ENCODE results near the gene FSTL5. TPM values are rescaled to one million over a fixed set of nuclear protein-coding genes. Genes with fewer than 3 reads are reported as not detected.

Gene FSTL5
- total RNA-seq, 1 donor from 2014 or later = not detected

GRCh38 chr4:161714022-161714751 is 449.6 kb downstream of the FSTL5 start:
- DNase-seq (ENCODE audit: low read depth in 2 of 2) = peak in 1 of 2 donors; percentile 70

DNA sequence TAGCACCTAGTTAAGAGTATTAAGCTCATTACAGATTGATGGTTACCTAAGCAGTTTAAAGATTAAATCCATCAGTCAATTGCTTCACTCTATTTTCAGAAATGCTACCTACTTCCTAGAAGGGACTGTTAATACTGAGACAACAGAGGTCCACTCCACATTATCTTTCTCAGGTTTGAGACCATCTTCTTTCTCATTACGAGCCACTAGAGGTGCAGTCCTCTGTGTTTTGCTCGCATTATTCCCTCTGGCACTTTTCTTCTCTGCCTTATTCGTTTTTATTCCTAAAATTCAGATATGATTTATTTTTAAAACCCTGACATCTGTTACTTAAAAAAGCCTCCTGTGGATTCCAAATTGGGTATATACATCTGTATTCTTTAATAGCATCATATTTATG is 459.1 kb downstream of the FSTL5 start:
- no peak for DNase-seq (ENCODE audit: low read depth in 2 of 2)

DNA sequence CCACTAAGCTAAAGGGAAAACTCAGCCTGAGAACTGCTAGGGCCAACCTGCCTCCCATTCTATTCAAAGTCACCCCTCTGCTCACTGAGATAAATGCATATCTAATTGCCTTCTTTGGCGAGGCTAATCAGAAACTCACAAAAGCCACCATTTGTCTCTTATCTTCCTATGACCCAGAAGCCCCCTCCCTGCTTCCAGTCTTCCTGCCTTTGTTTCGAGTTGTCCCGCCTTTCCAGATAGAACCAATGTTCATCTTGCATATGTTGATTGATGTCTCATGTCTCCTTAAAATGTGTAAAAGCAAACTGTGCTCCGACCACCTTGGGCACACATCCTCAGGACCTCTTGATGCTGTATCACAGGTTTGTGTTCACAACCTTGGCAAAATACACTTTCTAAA is 459.8 kb downstream of the FSTL5 start:
- no peak for DNase-seq (ENCODE audit: low read depth in 2 of 2)

GRCh38 chr4:161702287-161702686 is 461.5 kb downstream of the FSTL5 start:
- DNase-seq (ENCODE audit: low read depth in 2 of 2) = no peak

GRCh38 chr4:161696944-161697343 is 466.9 kb downstream of the FSTL5 start:
- DNase-seq (ENCODE audit: low read depth in 2 of 2) = peak in 1 of 2 donors; percentile 50

- DNase-seq (ENCODE audit: low read depth in 2 of 2) = peak in 1 of 2 donors; percentile 46
Measured at GRCh38 chr4:161680146-161680545, 483.7 kb downstream of the FSTL5 start.

GRCh38 chr4:161664740-161665139 is 499.1 kb downstream of the FSTL5 start:
- DNase-seq (ENCODE audit: low read depth in 2 of 2) = no peak

DNA sequence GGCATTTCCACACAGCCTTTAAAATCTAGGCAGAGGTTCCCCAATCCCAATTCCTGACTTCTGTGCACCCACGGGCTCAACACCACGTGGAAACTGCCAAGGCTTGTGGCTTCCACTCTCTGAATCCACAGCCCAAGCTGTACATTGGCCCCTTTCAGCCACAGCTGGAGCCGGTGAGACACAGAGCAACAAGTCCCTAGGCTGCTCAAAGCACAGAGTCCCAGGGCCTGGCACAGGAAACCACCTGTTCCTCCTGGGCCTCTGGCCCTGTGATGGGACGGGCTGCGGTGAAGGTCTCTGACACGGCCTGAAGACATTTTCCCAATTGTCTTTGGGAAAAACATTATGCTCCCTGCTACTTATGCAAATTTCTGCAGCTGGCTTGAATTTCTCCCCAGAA is 500.0 kb downstream of the FSTL5 start:
- no peak for DNase-seq (ENCODE audit: low read depth in 2 of 2)

DNA sequence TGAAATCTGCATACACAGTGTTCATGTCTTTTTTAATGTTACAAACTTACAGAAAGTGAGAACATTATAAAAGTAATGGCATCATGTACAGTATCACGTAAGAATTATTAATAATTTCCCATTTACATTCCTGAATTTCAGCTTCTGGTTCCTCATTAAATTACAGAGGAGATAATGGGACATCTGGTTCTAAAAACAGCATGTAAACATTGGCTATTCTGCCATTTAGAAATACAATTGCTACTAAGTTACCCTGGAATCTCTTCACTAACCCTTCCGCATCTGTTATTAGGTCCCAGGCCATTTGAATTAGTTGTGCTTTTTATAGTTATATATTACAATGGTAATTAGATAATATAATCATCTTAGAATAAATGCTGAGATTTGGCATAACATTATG is 505.1 kb downstream of the FSTL5 start:
- no peak for DNase-seq (ENCODE audit: low read depth in 2 of 2)

DNA sequence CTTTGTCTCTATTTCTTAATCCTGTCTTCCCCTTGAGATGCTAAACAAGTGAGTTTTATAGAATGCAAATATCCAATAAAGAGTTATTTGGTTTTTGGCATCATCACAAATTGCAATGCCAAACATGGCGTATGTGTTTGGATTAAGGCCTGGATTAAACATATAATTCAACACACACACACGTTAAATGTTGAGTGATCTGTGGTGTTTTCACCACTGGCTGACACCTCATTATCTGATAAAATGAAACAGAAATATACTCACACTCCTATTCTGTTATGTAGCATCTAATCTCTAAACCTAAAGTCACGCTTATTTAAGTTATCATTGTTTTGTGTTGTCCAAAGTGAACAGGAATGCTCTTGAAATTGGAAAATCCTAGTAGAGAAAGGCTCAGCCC is 506.2 kb downstream of the FSTL5 start:
- no peak for DNase-seq (ENCODE audit: low read depth in 2 of 2)

DNA sequence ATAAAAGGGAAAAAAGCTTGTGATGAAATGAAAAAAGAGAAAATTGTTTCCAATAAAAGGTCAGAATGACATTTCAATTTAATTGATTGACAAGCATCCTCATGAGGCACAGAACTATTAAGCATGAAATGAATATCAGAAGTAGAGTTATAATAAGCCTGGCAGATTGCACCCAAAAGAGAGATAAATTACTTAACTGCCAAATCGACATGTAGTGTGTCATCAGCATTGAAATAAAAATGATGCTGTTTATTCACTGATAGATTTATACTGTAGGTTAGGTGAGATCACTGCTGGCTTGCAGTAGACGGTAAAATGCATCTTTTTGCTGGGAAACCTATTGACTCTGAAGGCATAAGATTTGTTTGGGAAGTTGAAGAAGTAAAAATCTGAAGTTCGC is 507.2 kb downstream of the FSTL5 start:
- DNase-seq (ENCODE audit: low read depth in 2 of 2) = no peak

GRCh38 chr4:161655148-161655547 is 508.7 kb downstream of the FSTL5 start:
- no peak for DNase-seq (ENCODE audit: low read depth in 2 of 2)

DNA sequence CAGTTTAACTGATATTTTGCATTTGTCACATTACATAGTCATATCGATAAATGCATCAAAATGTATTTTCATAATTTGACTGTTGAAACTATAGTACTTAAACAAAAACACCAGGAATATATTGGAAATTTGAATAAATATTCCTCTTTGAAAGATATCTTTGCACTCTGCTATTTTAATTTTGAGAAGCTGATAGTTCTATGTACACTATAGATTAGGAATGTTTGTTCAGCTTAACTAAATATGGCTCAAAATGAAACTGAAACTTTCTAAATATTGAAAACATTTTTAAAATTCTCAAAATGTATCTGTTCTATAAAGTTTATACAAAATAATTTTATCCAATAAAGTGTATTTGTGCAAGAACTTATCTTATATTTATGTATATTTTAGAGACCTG is 510.1 kb downstream of the FSTL5 start:
- DNase-seq (ENCODE audit: low read depth in 2 of 2) = no peak

GRCh38 chr4:161651586-161651985 is 512.2 kb downstream of the FSTL5 start:
- DNase-seq (ENCODE audit: low read depth in 2 of 2) = no peak

- no peak for DNase-seq (ENCODE audit: low read depth in 2 of 2)
Measured at GRCh38 chr4:161650812-161651211, 513.0 kb downstream of the FSTL5 start.

DNA sequence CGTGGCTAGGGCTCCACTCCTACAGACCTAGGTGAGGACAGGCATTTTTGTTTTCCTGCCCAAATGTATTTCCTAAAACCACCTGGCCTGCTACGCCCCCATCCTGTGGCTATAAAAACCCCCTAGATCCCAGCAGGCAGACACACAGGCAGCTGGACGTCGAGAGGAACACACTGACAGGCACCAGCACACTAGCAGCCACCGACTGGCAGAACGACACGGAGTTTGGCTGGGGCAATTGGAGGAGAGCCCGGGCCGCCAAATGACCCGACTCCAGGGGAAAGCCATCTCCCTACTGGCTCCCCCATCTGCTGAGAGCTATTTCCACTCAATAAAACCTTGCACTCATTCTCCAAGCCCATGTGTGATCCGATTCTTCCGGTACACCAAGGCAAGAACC is 516.0 kb downstream of the FSTL5 start:
- no peak for DNase-seq (ENCODE audit: low read depth in 2 of 2)

DNA sequence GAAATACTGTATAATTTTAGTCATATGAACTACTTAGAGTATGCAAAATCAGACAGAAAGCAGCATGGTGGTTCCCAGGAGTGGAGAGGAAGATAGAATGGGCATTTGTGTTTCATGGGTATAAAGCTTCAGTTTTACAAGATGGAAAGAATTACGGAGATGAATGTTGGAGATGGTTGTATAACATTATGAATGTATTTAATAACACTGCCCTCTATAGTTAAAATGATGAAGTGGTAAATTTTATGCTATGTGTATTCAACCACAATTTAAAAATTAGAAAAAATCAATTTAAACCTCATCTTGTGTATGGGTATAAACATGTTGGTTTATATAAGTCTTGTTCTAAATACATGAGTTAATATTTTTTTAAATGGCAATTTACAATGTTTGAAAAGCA is 521.1 kb downstream of the FSTL5 start:
- peak in 1 of 2 donors; percentile 29 for DNase-seq (ENCODE audit: low read depth in 2 of 2)

GRCh38 chr4:161629694-161630441 is 533.9 kb downstream of the FSTL5 start:
- peak in 1 of 2 donors; percentile 4 for DNase-seq (ENCODE audit: low read depth in 2 of 2)

DNA sequence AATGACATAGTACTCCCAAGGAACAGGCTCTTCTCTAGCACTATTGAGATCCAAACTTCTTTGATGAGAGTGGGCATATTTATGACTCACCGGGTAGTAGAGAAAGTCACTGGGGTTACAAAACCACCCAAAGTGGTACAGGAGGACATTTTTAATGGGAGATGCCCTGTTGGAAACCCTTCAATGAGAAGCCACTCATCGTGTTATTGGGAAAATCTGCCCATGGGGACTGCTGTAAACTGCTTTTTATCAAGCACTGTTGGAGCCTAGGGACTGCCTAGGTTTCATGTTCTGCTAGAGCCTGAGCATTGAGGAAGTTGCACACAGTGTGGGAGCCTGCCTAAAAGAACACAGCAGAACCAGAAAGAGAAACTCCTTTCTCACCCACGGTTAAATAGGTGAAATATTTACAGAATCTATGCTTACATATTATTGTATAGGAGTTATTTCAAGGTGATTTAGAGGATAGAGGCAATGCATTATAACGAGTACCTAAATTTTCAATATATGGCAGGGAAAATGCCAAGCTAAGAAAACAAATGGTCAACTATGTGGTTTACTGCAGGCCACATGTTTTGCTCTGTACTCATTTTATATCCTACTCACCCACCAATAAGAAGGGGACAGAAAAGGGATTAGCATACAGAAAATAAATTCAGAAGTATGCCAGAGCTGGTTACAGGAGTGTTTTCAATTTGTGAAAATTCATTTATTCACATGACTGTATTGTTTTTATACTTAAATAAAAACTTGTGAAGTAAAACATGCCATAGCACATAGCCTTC is 559.1 kb downstream of the FSTL5 start:
- no peak for DNase-seq (ENCODE audit: low read depth in 2 of 2)

GRCh38 chr4:161601011-161601410 is 562.8 kb downstream of the FSTL5 start:
- DNase-seq (ENCODE audit: low read depth in 2 of 2) = no peak

GRCh38 chr4:161595230-161595771 is 568.5 kb downstream of the FSTL5 start:
- no peak for DNase-seq (ENCODE audit: low read depth in 2 of 2)

GRCh38 chr4:161585011-161585410 is 578.8 kb downstream of the FSTL5 start:
- DNase-seq (ENCODE audit: low read depth in 2 of 2) = no peak

Measured in dermis microvascular lymphatic vessel endothelial cell (primary cell).